Mammary epithelial cell (primary cell): ENCODE results near the gene ANTXR2.

Experiments used
- EZH2 ChIP-seq: IDR thresholded peaks from 2 replicates; pipeline ENCODE4 v1.6.1; 2012; ENCODE audit warnings: low read length, inconsistent platforms, borderline replicate concordance
- TF ChIP-seq, protein P1 (sequence below), 2 donors: IDR thresholded peaks in 1 of 2; conservative IDR thresholded peaks in 1 of 2; 2 replicates each; pipeline ENCODE4 v1.5.1; 2011 to 2012; ENCODE audit warnings: inconsistent platforms in 2 of 2, low read length in 2 of 2, mild to moderate bottlenecking in 2 of 2, control low read depth in 1 of 2, low read depth in 1 of 2; ENCODE audit not compliant: insufficient read depth in 1 of 2; ENCODE audit errors: extremely low read depth in 1 of 2

DNA sequence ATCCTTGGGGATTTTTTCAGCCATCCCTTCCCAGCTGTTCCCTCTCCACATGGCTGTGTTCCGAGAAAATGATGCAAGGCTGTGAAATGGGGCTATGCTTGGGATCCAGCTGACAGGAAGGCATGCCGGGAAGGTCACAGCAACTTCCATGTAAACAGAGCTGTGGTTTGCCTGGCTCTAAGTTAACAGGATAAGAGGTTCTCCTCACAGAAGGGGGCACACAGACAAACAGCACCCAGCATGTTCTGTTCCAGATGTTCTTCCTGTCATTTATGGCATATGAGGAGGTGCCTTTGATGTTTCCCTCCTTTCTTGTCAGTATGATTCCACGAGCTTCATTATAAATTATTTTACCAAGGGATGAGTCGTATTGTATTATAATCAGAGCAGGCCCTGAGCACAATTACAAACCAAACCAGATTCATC is 220.7 kb downstream of the ANTXR2 start:
- TF ChIP-seq, protein P1, sequence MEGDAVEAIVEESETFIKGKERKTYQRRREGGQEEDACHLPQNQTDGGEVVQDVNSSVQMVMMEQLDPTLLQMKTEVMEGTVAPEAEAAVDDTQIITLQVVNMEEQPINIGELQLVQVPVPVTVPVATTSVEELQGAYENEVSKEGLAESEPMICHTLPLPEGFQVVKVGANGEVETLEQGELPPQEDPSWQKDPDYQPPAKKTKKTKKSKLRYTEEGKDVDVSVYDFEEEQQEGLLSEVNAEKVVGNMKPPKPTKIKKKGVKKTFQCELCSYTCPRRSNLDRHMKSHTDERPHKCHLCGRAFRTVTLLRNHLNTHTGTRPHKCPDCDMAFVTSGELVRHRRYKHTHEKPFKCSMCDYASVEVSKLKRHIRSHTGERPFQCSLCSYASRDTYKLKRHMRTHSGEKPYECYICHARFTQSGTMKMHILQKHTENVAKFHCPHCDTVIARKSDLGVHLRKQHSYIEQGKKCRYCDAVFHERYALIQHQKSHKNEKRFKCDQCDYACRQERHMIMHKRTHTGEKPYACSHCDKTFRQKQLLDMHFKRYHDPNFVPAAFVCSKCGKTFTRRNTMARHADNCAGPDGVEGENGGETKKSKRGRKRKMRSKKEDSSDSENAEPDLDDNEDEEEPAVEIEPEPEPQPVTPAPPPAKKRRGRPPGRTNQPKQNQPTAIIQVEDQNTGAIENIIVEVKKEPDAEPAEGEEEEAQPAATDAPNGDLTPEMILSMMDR (conservative IDR thresholded peaks at IDR 0.05 in 1 of 2, IDR thresholded peaks at IDR 0.05 in 1 of 2; ENCODE audit: extremely low read depth in 1 of 2, insufficient read depth in 1 of 2, low read depth in 1 of 2, low read length in 2 of 2): no peak
- TF ChIP-seq EZH2: no peak
